NCI-H146 (cell line): ENCODE results near the gene RIPPLY3.
"Not testable (repeated sequence)": the region's sequence is repeated elsewhere in the genome, so short reads cannot be mapped to it uniquely, and the experiment has no call there.

Experiments used
- DNase-seq: peaks from one replicate; lab custom pipeline; 2025; lab: John Stamatoyannopoulos, UW

Gene RIPPLY3

GRCh38 chr21:36981049-36981391 lies 25.5 kb upstream of the RIPPLY3 start:
- no peak for DNase-seq

- DNase-seq = no peak
Observed at GRCh38 chr21:36981977-36982700, 24.4 kb upstream of the RIPPLY3 start.

GRCh38 chr21:36985751-36986594 lies 20.5 kb upstream of the RIPPLY3 start:
- DNase-seq = no peak

- DNase-seq = no peak
Observed at GRCh38 chr21:36987845-36988244, 18.7 kb upstream of the RIPPLY3 start.

- no peak for DNase-seq
Observed at GRCh38 chr21:36988536-36988935, 18.0 kb upstream of the RIPPLY3 start.

GRCh38 chr21:36989199-36989698 lies 17.3 kb upstream of the RIPPLY3 start:
- not testable (repeated sequence) for DNase-seq

GRCh38 chr21:36989699-36990507 lies 16.6 kb upstream of the RIPPLY3 start:
- DNase-seq = peak; percentile 91

- peak; percentile 80 for DNase-seq
Observed at GRCh38 chr21:36990508-36991205, 15.8 kb upstream of the RIPPLY3 start.

- DNase-seq = no peak
Observed at GRCh38 chr21:36992671-36993070, 13.8 kb upstream of the RIPPLY3 start.

- DNase-seq = no peak
Observed at GRCh38 chr21:36994501-36995158, 11.9 kb upstream of the RIPPLY3 start.

- DNase-seq = not testable (repeated sequence)
Observed at GRCh38 chr21:36995285-36995684, 11.2 kb upstream of the RIPPLY3 start.

- DNase-seq = no peak
Observed at GRCh38 chr21:36999131-36999898, 7.2 kb upstream of the RIPPLY3 start.

- no peak for DNase-seq
Observed at GRCh38 chr21:37000381-37000780, 6.1 kb upstream of the RIPPLY3 start.

GRCh38 chr21:37001441-37001840 lies 5.1 kb upstream of the RIPPLY3 start:
- DNase-seq = no peak

GRCh38 chr21:37002851-37003250 lies 3.7 kb upstream of the RIPPLY3 start:
- not testable (repeated sequence) for DNase-seq

- DNase-seq = not testable (repeated sequence)
Observed at GRCh38 chr21:37003917-37004316, 2.6 kb upstream of the RIPPLY3 start.

GRCh38 chr21:37005548-37006485 lies 685 bp upstream of the RIPPLY3 start:
- no peak for DNase-seq

- peak; percentile 95 for DNase-seq
Observed at GRCh38 chr21:37008724-37009123, 2.2 kb downstream of the RIPPLY3 start.

- peak; percentile 87 for DNase-seq
Observed at GRCh38 chr21:37009740-37010341, 3.3 kb downstream of the RIPPLY3 start.
